Activated CD8-positive, alpha-beta memory T cell treated with anti-CD3 and anti-CD28 coated beads, Interleukin-2, amount 50 U/mL, for 4 hours (primary cell): ENCODE results near the gene FAM163A.

Source experiments
- DNase-seq: peaks from one replicate; pipeline ENCODE4 v3.0.0-alpha.2; 2020

Gene FAM163A

GRCh38 chr1:179860652-179861051 lies 117.6 kb downstream of the FAM163A start:
- DNase-seq, result no peak

DNA sequence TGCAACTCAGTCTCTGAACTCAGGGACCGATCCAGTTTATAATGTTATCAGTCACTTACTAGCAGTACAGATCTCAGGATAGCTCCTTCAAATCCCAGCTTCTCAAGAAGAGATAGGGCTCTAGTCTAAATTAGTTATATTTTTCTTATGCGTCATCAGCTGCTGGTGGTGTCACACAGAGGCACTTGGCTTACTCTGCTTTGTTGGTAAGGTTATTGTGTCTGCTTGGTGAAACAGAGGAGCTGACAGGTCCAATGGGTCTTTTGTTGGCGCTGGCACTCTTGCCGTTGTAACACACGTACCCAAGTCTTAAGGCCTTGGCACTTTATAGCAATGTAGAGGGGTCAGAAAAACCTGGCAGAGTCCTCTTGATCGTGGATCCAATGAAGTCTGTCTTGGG lies 122.3 kb downstream of the FAM163A start:
- no peak for DNase-seq
